ENCODE results near the gene ANKRD30B. TPM values are rescaled to one million over a fixed set of nuclear protein-coding genes. Genes with fewer than 3 reads are reported as not detected.
"Not testable (repeated sequence)": the region's sequence is repeated elsewhere in the genome, so short reads cannot be mapped to it uniquely, and the experiment has no call there.

The ANKRD30B gene
- polyA plus RNA-seq, 1 of the 3 experiments (the other 2 are of a cell fraction) = not detected

DNA sequence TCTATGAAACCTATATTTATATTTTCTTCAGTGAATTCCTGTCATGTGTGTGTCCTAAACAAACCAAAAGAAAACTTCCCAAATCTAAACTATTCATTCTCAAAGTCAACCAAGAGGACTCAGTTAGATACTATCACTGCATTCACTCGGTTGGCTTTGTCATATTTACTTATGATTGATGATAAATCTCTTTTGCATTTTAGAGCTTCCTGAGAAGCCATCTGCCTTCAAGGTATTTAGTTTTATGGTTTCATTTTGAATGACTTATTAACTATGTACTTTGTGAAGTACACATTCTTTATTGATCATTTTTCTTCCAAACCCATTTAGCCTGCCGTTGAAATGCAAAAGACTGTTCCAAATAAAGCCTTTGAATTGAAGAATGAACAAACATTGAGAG, 36.2 kb downstream of the ANKRD30B start:
- Histone ChIP-seq H3K4me3 (ENCODE audit: low read depth in 2 of 2, low read length in 1 of 2) (no peak overlapping the region), H3K36me3 (replicated peaks in 1 of 2; ENCODE audit: control insufficient read depth in 1 of 2, insufficient read depth in 2 of 2, low read length in 1 of 2) (no peaks in the 10 kb centered on the region), H3K9ac (no peak overlapping the region), H3K27ac (ENCODE audit: low read depth in 2 of 2, low read length in 1 of 2) (no peak overlapping the region), H4K20me1 (ENCODE audit: insufficient read depth) (no peaks in the 10 kb centered on the region), H3K27me3 (ENCODE audit: insufficient read depth) (no peaks in the 10 kb centered on the region), H3K9me3 (no peaks in the 10 kb centered on the region), H3K4me1 (ENCODE audit: control insufficient read depth in 1 of 2, insufficient read depth in 2 of 2, low read depth in 1 of 2, low read length in 1 of 2) (no peaks in the 10 kb centered on the region), H3K79me2 (ENCODE audit: insufficient read depth) (no peaks in the 10 kb centered on the region), H2AFZ (ENCODE audit: low read depth) (no peak overlapping the region), H3F3A (replicated peaks; ENCODE audit: insufficient read depth) (peaks cover 4% of the 10 kb centered on the region), H3K4me2 (no peak overlapping the region), H3K9me2 (no peaks in the 10 kb centered on the region)
- DNase-seq = no peak
- 2% methylated on average over 2 of the region's 2 CpGs for WGBS (ENCODE audit: low lambda C conversion rate)
- ChIA-PET CTCF (no interaction called here), POLR2A (no interaction called here)
- TF ChIP-seq EZH2phosphoT487 (IDR thresholded peaks at IDR 0.05; ENCODE audit: borderline replicate concordance, low read depth) (no peak), SMC3 (IDR thresholded peaks at IDR 0.05; ENCODE audit: low read depth, low read length) (no peak), POLR2AphosphoS5 (IDR thresholded peaks at IDR 0.05; ENCODE audit: low read depth, low read length) (no peak), TCF12 (IDR thresholded peaks at IDR 0.05) (no peak), TEAD4 (IDR thresholded peaks at IDR 0.05; ENCODE audit: borderline replicate concordance, insufficient read depth) (no peak), JUND (IDR thresholded peaks at IDR 0.05) (no peak), CHD2 (IDR thresholded peaks at IDR 0.05; ENCODE audit: low read length, partially characterized antibody) (no peak), EP300 (IDR thresholded peaks at IDR 0.05; ENCODE audit: borderline replicate concordance in 1 of 2, low read depth in 1 of 2, low read length in 1 of 2) (no peak), TAF1 (IDR thresholded peaks at IDR 0.05; ENCODE audit: borderline replicate concordance, low read depth, low read length) (no peak)
- TF ChIP-seq, protein P1, sequence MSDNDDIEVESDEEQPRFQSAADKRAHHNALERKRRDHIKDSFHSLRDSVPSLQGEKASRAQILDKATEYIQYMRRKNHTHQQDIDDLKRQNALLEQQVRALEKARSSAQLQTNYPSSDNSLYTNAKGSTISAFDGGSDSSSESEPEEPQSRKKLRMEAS (IDR thresholded peaks at IDR 0.05; ENCODE audit: low read depth) = no peak
- TF ChIP-seq, protein P2, sequence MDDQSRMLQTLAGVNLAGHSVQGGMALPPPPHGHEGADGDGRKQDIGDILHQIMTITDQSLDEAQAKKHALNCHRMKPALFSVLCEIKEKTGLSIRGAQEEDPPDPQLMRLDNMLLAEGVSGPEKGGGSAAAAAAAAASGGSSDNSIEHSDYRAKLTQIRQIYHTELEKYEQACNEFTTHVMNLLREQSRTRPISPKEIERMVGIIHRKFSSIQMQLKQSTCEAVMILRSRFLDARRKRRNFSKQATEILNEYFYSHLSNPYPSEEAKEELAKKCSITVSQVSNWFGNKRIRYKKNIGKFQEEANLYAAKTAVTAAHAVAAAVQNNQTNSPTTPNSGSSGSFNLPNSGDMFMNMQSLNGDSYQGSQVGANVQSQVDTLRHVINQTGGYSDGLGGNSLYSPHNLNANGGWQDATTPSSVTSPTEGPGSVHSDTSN (IDR thresholded peaks at IDR 0.05) = no peak
- TF ChIP-seq, protein P3, sequence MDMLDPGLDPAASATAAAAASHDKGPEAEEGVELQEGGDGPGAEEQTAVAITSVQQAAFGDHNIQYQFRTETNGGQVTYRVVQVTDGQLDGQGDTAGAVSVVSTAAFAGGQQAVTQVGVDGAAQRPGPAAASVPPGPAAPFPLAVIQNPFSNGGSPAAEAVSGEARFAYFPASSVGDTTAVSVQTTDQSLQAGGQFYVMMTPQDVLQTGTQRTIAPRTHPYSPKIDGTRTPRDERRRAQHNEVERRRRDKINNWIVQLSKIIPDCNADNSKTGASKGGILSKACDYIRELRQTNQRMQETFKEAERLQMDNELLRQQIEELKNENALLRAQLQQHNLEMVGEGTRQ (IDR thresholded peaks at IDR 0.05; ENCODE audit: borderline replicate concordance, low read depth, low read length) = no peak
- TF ChIP-seq, protein P4, sequence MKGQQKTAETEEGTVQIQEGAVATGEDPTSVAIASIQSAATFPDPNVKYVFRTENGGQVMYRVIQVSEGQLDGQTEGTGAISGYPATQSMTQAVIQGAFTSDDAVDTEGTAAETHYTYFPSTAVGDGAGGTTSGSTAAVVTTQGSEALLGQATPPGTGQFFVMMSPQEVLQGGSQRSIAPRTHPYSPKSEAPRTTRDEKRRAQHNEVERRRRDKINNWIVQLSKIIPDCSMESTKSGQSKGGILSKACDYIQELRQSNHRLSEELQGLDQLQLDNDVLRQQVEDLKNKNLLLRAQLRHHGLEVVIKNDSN (IDR thresholded peaks at IDR 0.05; ENCODE audit: borderline replicate concordance, low read depth) = no peak
- TF ChIP-seq, protein P5, sequence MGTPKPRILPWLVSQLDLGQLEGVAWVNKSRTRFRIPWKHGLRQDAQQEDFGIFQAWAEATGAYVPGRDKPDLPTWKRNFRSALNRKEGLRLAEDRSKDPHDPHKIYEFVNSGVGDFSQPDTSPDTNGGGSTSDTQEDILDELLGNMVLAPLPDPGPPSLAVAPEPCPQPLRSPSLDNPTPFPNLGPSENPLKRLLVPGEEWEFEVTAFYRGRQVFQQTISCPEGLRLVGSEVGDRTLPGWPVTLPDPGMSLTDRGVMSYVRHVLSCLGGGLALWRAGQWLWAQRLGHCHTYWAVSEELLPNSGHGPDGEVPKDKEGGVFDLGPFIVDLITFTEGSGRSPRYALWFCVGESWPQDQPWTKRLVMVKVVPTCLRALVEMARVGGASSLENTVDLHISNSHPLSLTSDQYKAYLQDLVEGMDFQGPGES (IDR thresholded peaks at IDR 0.05; ENCODE audit: low read depth, low read length) = no peak

DNA sequence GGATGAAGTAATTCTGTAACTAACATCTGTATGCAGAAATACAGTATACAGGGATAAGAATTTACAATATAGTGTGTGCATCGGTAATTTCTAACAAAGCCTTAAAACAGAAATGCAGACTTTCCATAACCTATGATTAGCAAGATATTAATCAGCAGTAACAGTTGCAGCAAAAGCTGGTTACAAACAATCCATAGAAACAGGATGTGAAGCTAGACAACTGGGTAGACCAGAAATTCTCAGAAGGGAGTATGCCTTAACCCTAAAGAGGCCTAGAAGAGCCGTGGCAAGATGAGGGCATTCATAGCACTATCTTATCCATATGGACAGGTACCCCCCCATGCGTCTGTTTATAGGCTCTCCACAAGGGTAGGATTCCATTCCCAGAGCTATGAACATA, 48.9 kb downstream of the ANKRD30B start:
- DNase-seq; H3K27ac ChIP-seq (ENCODE audit: low read depth in 2 of 2, low read length in 1 of 2); H4K20me1 ChIP-seq (ENCODE audit: insufficient read depth); H3K27me3 ChIP-seq (ENCODE audit: insufficient read depth); H3K4me1 ChIP-seq (ENCODE audit: control insufficient read depth in 1 of 2, insufficient read depth in 2 of 2, low read depth in 1 of 2, low read length in 1 of 2); H3K79me2 ChIP-seq (ENCODE audit: insufficient read depth); H3K4me2 ChIP-seq; H3K36me3 ChIP-seq (replicated peaks in 1 of 2; ENCODE audit: control insufficient read depth in 1 of 2, insufficient read depth in 2 of 2, low read length in 1 of 2); H3K4me3 ChIP-seq (ENCODE audit: low read depth in 2 of 2, low read length in 1 of 2); POLR2A ChIA-PET; H3K9me3 ChIP-seq; CTCF ChIA-PET; H3K9me2 ChIP-seq; H3K9ac ChIP-seq; H2AFZ ChIP-seq (ENCODE audit: low read depth); H3F3A ChIP-seq (replicated peaks; ENCODE audit: insufficient read depth): not testable (repeated sequence)
- 0% methylated on average over 1 of the region's 3 CpGs for WGBS (ENCODE audit: low lambda C conversion rate)

DNA sequence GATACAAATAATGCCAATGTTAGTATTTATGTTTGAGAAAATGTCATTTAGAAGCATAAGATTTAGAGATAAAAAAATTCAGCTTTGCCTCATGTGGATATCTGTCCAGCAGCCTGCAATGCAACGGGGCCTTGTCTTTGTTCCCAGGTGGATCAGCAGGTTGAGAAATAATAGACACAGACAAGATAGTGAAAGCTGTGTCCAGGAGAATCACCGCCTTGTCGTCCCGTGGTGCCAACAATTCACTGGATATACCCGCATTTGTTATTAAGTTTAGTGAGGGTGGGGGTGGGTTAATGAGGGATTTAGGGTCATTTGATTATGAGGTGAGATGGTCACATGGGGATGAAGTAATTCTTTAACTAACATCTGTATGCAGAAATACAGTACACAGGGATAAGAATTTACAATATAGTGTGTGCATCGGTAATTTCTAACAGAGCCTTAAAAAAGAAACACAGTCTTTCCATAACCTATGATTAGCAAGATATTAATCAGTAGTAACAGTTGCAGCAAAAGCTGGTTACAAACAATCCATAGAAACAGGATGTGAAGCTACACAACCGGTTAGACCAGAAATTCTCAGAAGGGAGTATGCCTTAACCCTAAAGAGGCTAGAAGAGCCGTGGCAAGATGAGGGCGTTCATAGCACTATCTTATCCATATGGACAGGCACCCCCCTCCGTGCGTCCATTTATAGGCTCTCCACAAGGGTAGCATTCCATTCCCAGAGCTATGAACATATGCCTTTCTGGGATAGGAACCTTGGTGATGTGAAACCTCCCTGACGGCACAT, 50.2 kb downstream of the ANKRD30B start:
- POLR2A ChIA-PET; H3K9me2 ChIP-seq; H3K4me2 ChIP-seq; CTCF ChIA-PET; H3K79me2 ChIP-seq (ENCODE audit: insufficient read depth); H4K20me1 ChIP-seq (ENCODE audit: insufficient read depth); H3K4me3 ChIP-seq (ENCODE audit: low read depth in 2 of 2, low read length in 1 of 2); H3K9me3 ChIP-seq; H3F3A ChIP-seq (replicated peaks; ENCODE audit: insufficient read depth); H3K9ac ChIP-seq; H3K36me3 ChIP-seq (replicated peaks in 1 of 2; ENCODE audit: control insufficient read depth in 1 of 2, insufficient read depth in 2 of 2, low read length in 1 of 2); H3K4me1 ChIP-seq (ENCODE audit: control insufficient read depth in 1 of 2, insufficient read depth in 2 of 2, low read depth in 1 of 2, low read length in 1 of 2); H3K27me3 ChIP-seq (ENCODE audit: insufficient read depth); H2AFZ ChIP-seq (ENCODE audit: low read depth); DNase-seq; H3K27ac ChIP-seq (ENCODE audit: low read depth in 2 of 2, low read length in 1 of 2): not testable (repeated sequence)
- WGBS (ENCODE audit: low lambda C conversion rate) = 0% methylated on average over 12 of the region's 12 CpGs
